ENCODE data around the gene LY6G6C.

DNA sequence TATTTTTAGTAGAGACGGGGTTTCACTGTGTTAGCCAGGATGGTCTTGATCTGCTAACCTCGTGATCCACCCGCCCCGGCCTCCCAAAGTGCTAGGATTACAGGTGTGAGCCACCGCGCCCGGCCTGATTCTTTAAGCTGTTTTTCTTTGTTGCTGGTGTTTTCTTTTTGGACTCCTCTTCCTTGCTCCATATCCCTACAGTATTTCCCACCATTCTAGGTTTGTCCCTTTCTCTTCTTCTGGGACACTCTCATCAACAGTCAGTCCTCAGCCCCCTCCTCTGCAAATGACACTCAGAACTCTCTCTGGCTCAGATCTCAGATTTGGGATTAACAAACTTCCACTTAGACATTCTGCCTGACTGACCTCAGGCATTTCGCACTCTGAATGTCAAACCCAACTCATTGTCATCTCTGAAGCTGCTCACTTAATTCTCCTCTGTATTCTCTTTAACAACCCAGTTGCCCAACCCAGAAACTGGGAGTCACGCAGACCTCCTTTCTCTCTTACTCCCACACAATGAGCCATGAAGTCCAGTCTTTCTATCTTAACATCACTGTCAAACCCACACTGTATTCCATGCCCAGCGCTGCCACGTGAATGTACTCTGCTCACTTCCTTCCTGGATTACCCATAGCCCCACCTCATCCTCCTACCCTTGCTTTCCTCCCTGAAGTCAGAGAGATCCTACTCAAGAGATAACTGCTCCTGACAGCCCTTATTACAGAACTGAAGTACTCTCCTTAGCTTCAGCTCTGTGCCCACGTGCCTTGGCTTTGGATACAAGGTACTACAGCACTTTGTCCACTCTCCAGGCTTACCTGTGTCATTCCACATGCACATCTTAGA is 4.2 kb upstream of the LY6G6C start:
- TF ChIP-seq EZH2phosphoT487 (IDR thresholded peaks at IDR 0.05; ENCODE audit: borderline replicate concordance, low read length) = no peak
- TF ChIP-seq, protein P1, sequence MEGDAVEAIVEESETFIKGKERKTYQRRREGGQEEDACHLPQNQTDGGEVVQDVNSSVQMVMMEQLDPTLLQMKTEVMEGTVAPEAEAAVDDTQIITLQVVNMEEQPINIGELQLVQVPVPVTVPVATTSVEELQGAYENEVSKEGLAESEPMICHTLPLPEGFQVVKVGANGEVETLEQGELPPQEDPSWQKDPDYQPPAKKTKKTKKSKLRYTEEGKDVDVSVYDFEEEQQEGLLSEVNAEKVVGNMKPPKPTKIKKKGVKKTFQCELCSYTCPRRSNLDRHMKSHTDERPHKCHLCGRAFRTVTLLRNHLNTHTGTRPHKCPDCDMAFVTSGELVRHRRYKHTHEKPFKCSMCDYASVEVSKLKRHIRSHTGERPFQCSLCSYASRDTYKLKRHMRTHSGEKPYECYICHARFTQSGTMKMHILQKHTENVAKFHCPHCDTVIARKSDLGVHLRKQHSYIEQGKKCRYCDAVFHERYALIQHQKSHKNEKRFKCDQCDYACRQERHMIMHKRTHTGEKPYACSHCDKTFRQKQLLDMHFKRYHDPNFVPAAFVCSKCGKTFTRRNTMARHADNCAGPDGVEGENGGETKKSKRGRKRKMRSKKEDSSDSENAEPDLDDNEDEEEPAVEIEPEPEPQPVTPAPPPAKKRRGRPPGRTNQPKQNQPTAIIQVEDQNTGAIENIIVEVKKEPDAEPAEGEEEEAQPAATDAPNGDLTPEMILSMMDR (conservative IDR thresholded peaks at IDR 0.05; ENCODE audit: low read depth, low read length) = no peak
- no peak for TF ChIP-seq EZH2 (IDR thresholded peaks at IDR 0.05; ENCODE audit: low read length, unreplicated experiment)

Data from PC-3 (cell line).